HG03064 (cell line): ENCODE results near the gene PAQR6.
"Not testable (repeated sequence)": the region's sequence is repeated elsewhere in the genome, so short reads cannot be mapped to it uniquely, and the experiment has no call there.

Source experiments
- ATAC-seq: cut with Tn5 transposase; IDR thresholded peaks from one replicate; pipeline ENCODE4 v1.9.1; 2021; ENCODE audit warnings: low read depth; ENCODE audit not compliant: unreplicated experiment

The PAQR6 gene

DNA sequence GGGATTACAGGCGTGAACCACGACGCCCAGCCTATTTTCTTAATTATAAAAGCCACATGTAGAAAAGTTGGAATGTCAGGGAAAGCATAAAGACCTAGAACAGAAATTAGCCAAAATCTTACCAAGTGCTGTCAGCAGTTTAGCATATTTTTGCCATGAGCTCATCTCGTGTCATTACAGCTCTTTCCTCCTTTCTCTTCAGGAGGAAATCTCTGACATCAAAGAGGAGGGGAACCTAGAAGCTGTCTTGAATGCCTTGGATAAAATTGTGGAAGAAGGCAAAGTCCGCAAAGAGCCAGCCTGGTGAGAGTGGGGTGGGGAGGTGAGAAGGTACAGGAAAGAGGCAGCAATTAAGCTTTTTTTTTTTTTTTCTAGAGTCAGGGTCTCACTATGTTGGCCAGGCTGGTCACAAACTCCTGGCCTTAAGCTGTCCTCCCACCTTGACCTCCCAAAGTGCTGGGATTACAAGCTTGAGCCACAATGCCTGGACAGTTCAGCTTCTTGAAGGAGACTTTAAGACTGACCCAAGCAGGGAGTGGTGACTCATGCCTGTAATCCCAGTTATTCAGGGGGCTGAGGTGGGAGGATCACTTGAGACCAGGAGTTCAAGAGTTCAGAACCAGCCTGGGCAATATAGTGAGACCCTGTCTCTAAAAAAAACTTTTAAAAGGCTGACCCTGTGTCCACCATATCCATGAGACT, 14.3 kb downstream of the PAQR6 start:
- ATAC-seq: no peak

GRCh38 chr1:156232201-156232894, 15.5 kb downstream of the PAQR6 start:
- no peak for ATAC-seq

- ATAC-seq: no peak
These were observed 17.4 kb downstream of the PAQR6 start for GRCh38 chr1:156230473-156230837.

- no peak for ATAC-seq
These were observed 17.9 kb downstream of the PAQR6 start for GRCh38 chr1:156229809-156230472.

- no peak for ATAC-seq
These were observed 19.4 kb downstream of the PAQR6 start for GRCh38 chr1:156228501-156228900.

GRCh38 chr1:156226782-156227181, 21.1 kb downstream of the PAQR6 start:
- peak; percentile 18 for ATAC-seq

DNA sequence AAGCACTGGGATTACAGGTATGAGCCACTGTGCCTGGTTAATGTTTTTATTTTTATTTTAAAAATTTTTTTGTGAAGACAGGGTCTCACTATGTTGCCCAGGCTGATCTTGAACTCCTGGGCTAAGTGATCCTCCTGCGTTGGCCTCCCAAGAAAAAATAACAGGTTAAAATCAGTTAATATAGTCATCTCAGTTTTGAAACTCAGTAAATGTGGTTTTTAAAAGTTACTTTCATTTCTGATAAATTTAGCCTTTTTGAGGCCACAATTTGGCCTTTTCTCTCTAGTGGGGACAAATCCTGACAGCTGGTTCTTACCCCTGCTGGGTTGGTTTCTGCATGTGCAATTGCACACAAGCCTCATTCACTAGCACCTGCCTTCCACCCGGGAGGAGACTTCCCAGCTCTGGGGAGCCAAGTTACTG, 21.7 kb downstream of the PAQR6 start:
- peak; percentile 66 for ATAC-seq

DNA sequence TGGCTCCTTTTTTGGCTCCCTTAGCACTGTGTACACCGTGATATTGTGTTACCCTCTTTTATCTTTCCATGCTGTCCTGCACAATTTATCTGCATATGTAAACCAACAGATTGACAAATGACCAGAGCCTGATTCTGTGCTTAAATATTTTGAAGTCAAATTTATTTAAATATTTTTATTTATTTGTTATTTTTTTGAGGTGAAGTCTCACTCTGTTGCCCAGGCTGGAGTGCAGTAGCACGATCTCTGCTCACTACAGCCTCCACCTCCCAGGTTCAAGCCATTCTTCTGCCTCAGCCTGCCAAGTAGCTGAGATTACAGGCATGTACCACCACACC, 22.2 kb downstream of the PAQR6 start:
- no peak for ATAC-seq

DNA sequence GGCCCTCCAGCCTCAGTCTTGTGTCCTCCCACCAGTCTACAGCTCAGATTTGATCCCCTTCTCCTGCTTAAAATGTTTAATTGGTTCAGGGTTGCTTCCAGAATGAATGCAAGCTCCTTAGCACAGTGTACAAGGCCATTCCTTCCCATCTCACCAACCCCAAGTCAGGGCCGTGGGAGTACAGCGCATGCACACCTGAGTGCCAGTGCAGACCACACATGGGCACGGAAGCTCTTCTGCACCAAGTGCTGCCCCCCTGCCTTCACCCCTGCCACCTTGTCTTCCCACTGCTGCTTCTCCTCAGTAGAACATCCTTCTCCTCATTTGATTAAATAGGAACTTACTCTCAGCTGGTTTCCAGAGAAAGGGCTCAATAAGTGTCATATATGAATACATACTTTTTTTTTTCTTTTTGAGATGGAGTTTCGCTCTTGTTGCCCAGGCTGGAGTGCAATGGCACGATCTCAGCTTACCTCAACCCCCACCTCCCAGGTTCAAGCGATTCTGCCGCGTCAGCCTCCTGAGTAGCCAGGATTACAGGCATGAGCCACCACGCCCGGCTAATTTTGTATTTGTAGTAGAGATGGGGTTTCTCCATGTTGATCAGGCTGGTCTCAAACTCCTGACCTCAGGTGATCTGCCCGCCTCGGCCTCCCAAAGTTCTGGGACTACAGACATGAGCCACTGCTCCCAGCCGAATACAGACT, 25.7 kb downstream of the PAQR6 start:
- no peak for ATAC-seq

DNA sequence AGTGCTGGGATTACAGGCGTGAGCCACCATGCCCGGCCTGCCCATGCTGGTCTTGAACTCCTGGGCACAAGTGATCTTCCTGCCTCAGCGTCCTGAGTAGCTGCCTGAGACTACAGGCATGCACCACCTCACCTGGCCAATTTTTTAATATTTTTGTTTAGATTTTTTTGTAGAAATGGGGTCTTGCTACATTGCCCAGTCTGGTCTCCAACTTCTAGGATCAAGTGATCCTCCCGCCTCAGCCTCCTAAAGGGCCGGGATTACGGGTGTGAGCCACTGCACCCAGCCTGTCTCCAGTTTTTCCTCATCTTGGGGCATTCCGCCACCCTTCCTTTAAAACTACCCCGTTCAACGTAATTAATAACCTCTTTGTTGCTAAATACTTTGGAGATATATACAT, 27.6 kb downstream of the PAQR6 start:
- no peak for ATAC-seq

DNA sequence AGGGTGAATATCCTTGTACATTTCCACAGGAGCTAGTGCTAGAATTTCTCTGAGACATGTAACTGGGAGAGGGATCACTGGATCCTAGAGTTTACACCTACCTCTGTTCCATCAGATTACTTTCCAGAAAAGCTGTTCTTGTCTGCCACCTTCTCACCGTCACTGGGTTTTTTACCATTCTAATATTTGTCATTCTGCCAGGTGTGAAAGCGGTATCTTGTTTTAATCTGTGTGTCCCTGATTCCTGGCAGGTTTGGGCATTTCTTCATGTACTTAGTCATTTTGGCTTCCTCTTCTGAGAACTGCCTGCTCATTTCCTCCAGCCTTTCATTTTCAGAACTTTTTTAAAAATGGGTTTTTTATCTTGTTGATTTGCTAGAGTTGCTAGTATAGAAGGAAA, 30.0 kb downstream of the PAQR6 start:
- ATAC-seq: no peak

DNA sequence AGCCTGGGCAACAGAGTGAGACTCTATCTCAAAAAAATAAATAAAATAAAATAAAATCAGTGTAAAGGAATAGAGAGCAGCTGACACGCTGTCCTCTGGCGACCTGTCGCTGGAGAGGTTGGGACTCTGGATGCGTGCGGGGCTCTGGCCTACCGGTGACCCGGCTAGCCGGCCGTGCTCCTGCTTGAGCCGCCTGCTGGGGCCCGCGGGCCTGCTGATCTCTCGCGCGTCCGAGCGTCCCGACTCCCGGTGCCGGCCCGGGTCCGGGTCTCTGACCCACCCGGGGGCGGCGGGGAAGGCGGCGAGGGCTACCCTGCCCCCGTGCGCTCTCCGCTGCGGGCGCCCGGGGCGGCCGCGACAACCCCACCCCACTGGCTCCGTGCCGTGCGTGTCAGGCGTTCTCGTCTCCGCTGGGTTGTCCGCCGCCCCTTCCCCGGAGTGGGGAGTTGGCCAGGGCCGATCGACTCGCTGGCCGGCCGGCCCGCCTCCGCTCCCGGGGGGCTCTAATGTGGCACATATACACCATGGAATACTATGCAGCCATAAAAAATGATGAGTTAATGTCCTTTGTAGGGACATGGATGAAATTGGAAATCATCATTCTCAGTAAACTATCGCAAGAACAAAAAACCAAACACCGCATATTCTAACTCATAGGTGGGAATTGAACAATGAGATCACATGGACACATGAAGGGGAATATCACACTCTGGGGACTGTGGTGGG, 31.3 kb downstream of the PAQR6 start:
- ATAC-seq: not testable (repeated sequence)

GRCh38 chr1:156214024-156214748, 33.7 kb downstream of the PAQR6 start:
- ATAC-seq: no peak

DNA sequence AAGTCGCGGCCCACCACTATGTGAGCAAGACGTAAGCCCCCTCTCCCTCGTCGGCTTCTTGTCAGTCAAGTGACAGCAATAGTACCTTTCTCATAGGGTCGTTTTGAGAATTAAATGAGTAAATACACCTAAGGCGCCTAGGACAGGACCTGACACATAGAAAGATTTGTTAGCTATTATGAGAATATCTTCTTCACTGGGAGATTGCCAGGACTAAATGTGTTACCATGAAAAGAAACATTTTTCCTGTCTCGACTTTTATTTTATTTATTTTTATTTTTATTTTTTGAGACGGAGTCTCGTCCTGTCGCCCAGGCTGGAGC, 34.3 kb downstream of the PAQR6 start:
- ATAC-seq: no peak

- ATAC-seq: peak; percentile 80
These were observed 34.8 kb downstream of the PAQR6 start, which contains the start of gene PMF1 for GRCh38 chr1:156212833-156213643. Gene PMF1, plus strand, starts transcription at chr1:156213007. Its CDS starts 9 bp downstream, at chr1:156213016.

GRCh38 chr1:156212130-156212529, 35.7 kb downstream of the PAQR6 start:
- no peak for ATAC-seq

DNA sequence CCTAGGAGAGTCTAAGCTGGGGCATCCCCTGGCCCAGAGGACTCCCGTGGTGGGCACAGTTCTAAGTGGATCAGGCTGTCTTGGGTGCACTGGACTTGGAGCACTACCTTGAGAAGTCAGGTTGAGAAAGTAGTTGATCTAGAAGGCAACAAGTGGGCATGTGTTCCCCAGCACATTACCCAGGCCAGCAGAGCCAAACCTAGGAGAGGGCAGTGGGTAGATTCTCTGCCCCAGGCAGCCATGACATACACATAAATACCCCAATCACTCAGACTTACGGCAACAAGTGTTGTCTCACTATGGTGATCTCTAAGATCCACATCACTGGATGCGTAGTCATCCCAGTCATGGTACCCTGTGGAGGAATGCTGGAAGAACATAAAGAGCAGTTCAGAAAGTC, 36.6 kb downstream of the PAQR6 start:
- no peak for ATAC-seq

DNA sequence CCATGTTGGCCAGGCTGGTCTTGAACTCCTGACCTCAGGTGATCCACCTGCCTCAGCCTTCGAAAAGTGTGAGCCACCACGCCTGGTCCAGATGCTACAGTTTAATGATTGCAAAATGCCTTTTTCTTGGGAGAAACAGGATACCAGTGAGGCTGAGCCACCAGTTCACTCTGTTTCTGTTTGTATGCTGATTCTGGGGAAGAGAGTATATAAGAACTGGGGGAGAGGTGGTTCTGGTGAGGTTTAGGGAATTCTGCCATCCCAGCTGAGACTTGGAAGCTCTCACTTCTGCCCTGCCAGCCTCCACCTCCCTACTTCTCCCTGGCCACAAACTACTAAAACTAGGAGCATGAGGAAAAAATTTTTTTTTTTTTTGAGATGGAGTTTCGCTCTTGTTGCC, 43.2 kb downstream of the PAQR6 start:
- ATAC-seq: no peak

- no peak for ATAC-seq
These were observed 44.5 kb downstream of the PAQR6 start for GRCh38 chr1:156203331-156203730.
